Midbrain (tissue), 1 donor: Measurements from ENCODE around the gene HBA2.
"Not testable (repeated sequence)": the region's sequence is repeated elsewhere in the genome, so short reads cannot be mapped to it uniquely, and the experiment has no call there.

Experiments used
- DNase-seq: peaks from one replicate; lab custom pipeline; 2025; lab: John Stamatoyannopoulos, UW

HBA2 gene

GRCh38 chr16:155031-155398 is 17.7 kb upstream of the HBA2 start:
- no peak for DNase-seq

DNA sequence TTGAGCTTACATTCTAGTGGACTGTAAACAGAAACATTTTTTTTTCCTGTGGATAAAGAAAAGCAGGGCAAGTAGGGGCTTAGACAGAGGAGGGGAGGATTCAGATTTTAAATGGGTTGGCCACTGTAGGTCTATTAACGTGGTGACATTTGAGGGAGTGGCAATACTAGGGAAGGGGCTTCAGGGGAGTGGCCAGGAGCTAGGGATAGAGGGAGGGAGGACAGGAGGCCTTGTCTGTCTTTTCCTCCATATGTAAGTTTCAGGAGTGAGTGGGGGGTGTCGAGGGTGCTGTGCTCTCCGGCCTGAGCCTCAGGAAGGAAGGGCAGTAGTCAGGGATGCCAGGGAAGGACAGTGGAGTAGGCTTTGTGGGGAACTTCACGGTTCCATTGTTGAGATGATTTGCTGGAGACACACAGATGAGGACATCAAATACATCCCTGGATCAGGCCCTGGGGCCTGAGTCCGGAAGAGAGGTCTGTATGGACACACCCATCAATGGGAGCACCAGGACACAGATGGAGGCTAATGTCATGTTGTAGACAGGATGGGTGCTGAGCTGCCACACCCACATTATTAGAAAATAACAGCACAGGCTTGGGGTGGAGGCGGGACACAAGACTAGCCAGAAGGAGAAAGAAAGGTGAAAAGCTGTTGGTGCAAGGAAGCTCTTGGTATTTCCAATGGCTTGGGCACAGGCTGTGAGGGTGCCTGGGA is 13.4 kb upstream of the HBA2 start:
- DNase-seq, result no peak

DNA sequence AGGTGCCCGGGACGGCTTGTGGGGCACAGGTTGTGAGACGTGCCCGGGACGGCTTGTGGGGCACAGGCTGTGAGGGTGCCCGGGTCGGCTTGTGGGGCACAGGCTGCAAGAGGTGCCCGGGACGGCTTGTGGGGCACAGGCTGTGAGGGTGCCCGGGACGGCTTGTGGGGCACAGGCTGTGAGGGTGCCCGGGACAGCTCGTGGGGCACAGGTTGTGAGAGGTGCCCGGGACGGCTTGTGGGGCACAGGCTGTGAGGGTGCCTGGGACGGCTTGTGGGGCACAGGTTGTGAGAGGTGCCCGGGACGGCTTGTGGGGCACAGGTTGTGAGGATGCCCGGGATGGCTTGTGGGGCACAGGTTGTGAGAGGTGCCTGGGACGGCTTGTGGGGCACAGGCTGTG is 12.4 kb upstream of the HBA2 start:
- not testable (repeated sequence) for DNase-seq

DNA sequence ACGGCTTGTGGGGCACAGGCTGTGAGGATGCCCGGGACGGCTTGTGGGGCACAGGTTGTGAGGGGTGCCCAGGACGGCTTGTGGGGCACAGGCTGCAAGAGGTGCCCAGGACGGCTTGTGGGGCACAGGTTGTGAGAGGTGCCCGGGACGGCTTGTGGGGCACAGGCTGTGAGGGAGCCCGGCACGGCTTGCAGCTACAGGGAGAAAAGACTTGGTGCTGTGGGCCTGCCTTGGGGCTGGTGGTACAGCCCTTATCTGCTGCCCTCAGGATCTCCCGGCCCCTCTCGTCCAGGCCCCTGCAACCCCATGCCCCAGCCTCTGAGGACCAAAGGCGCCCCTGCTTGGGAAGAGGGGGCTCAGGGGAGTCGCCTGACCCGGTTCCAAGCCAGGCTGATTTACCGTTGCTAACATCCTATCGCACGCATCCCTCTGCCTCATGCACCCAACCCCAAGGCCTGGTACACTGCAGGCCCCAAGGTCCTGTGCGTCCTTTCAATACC is 11.9 kb upstream of the HBA2 start:
- no peak for DNase-seq

DNA sequence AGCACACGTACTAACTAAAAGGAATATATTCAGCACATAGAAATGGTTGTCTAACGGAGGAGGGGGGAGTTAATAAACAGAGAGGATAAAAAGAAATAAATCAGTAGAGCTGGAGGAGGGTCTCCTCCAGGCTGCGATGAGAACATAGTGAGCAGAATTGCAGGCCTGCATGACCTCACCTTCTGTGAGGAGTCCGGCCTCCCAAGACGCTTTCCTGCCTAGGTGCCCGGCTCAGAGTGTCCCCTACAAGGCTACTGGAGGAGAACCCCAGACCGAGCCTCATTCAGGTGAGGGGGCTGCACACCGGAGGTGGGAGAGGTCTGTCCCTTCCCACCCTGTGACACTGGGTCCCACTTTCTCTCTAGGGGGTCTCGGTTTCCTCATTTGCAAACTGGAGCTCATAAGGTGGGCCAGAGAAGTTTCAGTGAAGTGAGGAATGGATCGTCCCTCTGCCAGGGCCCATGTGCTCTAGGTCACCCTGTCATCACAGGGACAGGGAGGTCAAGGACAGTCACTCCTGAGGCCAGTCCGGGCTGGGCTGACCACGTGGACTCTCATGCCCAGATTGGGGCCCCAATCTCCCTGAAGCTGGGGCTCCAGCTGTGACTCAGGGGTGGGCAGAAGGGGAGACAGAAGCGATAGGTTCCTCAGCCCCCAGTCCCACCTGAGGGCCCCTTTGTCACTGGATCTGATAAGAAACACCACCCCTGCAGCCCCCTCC is 10.2 kb upstream of the HBA2 start:
- no peak for DNase-seq

- not testable (repeated sequence) for DNase-seq
These were observed 9.5 kb upstream of the HBA2 start for GRCh38 chr16:163139-163538.

GRCh38 chr16:163696-164095 is 9.0 kb upstream of the HBA2 start:
- not testable (repeated sequence) for DNase-seq

GRCh38 chr16:164134-164823 is 8.4 kb upstream of the HBA2 start:
- not testable (repeated sequence) for DNase-seq

DNA sequence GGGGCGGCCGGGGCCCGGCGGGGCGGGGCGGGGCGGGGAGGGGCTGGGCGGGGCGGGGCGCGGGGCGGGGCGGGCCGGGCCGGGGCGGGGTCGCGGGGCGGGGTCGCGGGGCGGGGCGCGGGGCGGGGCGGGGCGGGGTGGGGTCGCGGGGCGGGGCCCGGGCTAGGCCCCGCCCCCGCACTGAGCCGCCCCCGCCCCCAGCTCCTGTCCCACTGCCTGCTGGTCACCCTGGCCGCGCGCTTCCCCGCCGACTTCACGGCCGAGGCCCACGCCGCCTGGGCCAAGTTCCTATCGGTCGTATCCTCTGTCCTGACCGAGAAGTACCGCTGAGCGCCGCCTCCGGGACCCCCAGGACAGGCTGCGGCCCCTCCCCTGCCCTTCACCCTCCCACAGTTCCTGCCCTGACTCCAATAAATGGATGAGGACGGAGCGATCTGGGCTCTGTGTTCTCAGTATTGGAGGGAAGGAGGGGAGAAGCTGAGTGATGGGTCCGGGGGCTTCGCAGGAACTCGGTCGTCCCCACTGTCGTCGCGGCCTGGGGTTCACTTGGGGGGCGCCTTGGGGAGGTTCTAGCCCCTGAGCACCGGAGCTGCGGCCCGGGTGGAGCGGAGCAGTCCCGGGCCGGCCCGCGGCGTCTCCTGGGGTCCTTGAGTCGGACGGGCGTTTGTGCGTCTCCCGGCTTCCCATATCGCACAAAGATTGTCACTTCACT is 7.7 kb upstream of the HBA2 start:
- no peak for DNase-seq

- DNase-seq, result no peak
These were observed 6.9 kb upstream of the HBA2 start, which contains the start of gene HBM for GRCh38 chr16:165539-166374. Gene HBM (plus strand): TSS chr16:165978. CDS start chr16:165998, 20 bp downstream.

- no peak for DNase-seq
These were observed 6.1 kb upstream of the HBA2 start for GRCh38 chr16:166375-167121.

- DNase-seq, result no peak
These were observed 5.5 kb upstream of the HBA2 start for GRCh38 chr16:167122-167690.

DNA sequence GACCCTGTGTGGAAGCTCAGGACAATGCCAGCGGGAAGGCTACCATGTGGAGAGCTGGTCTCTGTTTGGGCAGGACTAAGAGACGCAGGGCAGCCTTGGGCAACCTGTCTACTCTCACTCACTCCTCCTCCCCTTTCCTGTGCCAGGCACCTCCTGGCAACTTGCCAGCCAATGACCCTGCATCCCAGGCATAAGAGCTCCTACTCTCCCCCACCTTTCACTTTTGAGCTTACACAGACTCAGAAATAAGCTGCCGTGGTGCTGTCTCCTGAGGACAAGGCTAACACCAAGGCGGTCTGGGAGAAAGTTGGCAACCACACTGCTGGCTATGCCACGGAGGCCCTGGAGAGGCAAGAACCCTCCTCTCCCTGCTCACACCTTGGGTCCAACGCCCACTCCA is 4.3 kb upstream of the HBA2 start:
- no peak for DNase-seq

GRCh38 chr16:169014-169413 is 3.7 kb upstream of the HBA2 start:
- DNase-seq, result no peak

- not testable (repeated sequence) for DNase-seq
These were observed 2.6 kb upstream of the HBA2 start for GRCh38 chr16:170088-170507.

DNA sequence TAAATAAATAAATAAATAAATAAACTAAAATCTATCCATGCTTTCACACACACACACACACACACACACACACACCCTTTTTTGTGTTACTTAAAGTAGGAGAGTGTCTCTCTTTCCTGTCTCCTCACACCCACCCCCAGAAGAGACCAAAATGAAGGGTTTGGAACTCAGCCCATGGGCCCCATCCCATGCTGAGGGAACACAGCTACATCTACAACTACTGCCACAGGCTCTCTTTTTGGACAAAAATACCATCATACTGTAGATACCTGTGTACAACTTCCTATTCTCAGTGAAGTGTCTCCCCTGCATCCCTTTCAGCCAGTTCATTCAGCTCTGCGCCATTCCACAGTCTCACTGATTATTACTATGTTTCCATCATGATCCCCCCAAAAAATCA is 1.9 kb upstream of the HBA2 start:
- no peak for DNase-seq

DNA sequence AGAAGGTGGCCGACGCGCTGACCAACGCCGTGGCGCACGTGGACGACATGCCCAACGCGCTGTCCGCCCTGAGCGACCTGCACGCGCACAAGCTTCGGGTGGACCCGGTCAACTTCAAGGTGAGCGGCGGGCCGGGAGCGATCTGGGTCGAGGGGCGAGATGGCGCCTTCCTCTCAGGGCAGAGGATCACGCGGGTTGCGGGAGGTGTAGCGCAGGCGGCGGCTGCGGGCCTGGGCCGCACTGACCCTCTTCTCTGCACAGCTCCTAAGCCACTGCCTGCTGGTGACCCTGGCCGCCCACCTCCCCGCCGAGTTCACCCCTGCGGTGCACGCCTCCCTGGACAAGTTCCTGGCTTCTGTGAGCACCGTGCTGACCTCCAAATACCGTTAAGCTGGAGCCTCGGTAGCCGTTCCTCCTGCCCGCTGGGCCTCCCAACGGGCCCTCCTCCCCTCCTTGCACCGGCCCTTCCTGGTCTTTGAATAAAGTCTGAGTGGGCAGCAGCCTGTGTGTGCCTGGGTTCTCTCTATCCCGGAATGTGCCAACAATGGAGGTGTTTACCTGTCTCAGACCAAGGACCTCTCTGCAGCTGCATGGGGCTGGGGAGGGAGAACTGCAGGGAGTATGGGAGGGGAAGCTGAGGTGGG is 657 bp downstream of the HBA2 start:
- not testable (repeated sequence) for DNase-seq

DNA sequence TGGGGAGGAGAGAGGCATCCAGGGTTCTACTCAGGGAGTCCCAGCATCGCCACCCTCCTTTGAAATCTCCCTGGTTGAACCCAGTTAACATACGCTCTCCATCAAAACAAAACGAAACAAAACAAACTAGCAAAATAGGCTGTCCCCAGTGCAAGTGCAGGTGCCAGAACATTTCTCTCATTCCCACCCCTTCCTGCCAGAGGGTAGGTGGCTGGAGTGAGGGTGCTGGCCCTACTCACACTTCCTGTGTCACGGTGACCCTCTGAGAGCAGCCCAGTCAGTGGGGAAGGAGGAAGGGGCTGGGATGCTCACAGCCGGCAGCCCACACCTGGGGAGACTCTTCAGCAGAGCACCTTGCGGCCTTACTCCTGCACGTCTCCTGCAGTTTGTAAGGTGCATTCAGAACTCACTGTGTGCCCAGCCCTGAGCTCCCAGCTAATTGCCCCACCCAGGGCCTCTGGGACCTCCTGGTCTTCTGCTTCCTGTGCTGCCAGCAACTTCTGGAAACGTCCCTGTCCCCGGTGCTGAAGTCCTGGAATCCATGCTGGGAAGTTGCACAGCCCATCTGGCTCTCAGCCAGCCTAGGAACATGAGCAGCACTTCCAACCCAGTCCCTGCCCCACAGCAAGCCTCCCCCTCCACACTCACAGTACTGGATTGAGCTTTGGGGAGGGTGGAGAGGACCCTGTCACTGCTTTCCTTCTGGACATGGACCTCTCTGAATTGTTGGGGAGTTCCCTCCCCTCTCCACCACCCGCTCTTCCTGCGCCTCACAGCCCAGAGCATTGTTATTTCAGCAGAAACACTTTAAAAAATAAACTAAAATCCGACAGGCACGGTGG is 1.5 kb downstream of the HBA2 start:
- DNase-seq, result not testable (repeated sequence)
